Esophagus squamous epithelium (tissue), 4 donors: Measurements from ENCODE around the gene C1orf50.

Source experiments
- POLR2A ChIP-seq, 4 donors: fragments of 450-650 bp; IDR thresholded peaks; one replicate each; pipeline ENCODE4 v1.6.1; 2017; ENCODE audit warnings: antibody characterized with exemption in 4 of 4, mild to moderate bottlenecking in 4 of 4, moderate library complexity in 3 of 4
- TF ChIP-seq, protein P1 (sequence below), 6 experiments: fragments of 450-650 bp in 4 of 6; fragments of 200-600 bp in 2 of 6; sonication (generic) in 2 of 6; IDR thresholded peaks; one replicate each; pipeline ENCODE4 v1.5.1; 2016 to 2019; ENCODE audit warnings: antibody characterized with exemption in 6 of 6, mild to moderate bottlenecking in 4 of 6, moderate library complexity in 4 of 6

DNA sequence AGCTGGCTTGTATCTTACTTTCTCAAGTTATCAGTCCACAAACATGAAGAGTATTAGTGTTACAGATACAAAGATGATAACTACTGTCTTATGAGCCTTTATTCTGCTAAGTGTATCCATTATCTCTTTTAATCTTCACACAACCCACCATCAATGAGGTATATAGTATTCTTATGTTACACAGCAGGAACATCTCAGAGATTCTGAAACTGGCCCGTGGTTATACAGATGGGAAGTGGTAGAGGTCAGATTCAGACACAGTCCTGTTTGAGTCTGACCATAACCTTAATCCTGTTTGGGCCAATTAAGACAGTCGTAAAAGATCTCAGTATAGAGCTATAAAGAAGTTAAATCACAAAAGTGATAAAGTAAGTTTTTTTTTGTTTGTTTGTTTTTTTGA lies 12.7 kb downstream of the C1orf50 start:
- TF ChIP-seq POLR2A (IDR thresholded peaks at IDR 0.05) = no peak
- TF ChIP-seq, protein P1, sequence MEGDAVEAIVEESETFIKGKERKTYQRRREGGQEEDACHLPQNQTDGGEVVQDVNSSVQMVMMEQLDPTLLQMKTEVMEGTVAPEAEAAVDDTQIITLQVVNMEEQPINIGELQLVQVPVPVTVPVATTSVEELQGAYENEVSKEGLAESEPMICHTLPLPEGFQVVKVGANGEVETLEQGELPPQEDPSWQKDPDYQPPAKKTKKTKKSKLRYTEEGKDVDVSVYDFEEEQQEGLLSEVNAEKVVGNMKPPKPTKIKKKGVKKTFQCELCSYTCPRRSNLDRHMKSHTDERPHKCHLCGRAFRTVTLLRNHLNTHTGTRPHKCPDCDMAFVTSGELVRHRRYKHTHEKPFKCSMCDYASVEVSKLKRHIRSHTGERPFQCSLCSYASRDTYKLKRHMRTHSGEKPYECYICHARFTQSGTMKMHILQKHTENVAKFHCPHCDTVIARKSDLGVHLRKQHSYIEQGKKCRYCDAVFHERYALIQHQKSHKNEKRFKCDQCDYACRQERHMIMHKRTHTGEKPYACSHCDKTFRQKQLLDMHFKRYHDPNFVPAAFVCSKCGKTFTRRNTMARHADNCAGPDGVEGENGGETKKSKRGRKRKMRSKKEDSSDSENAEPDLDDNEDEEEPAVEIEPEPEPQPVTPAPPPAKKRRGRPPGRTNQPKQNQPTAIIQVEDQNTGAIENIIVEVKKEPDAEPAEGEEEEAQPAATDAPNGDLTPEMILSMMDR (IDR thresholded peaks at IDR 0.05) = no peak
